CD4-positive, alpha-beta memory T cell (primary cell): Measurements from ENCODE around the gene C22orf23. TPM values are rescaled to one million over a fixed set of nuclear protein-coding genes. Genes with fewer than 3 reads are reported as not detected.

Source experiments
- CTCF ChIA-PET: fragments of 350-600 bp; sonication (Branson Sonifier 250); formaldehyde crosslinking; loops from one replicate; lab custom pipeline; 2021; ENCODE audit warnings: inconsistent platforms; ENCODE audit not compliant: partially characterized antibody; lab: Charles Lee
- POLR2A ChIA-PET: fragments of 350-600 bp; sonication (Branson Sonifier 250); formaldehyde crosslinking; loops from one replicate; lab custom pipeline; 2021; ENCODE audit not compliant: partially characterized antibody; lab: Charles Lee
- DNase-seq, 5 donors: peaks; one replicate each; pipeline versions ENCODE4 v3.0.0 to v3.0.0-alpha.2; 2020 to 2022; ENCODE audit warnings: mixed read lengths in 1 of 5
- H3K27ac ChIP-seq: one replicate; pipeline ENCODE4 v1.7.0; 2013; ENCODE audit warnings: low read depth, low read length
- H3K27me3 ChIP-seq: 2 replicates; pipeline ENCODE4 v1.7.0; 2013; ENCODE audit warnings: mild to moderate bottlenecking, low read length, moderate library complexity; ENCODE audit not compliant: insufficient read depth
- H3K36me3 ChIP-seq: 2 replicates; pipeline ENCODE4 v1.7.0; 2013; ENCODE audit warnings: mild to moderate bottlenecking, low read length, moderate library complexity; ENCODE audit not compliant: insufficient read depth
- H3K4me1 ChIP-seq: 2 replicates; pipeline ENCODE4 v1.7.0; 2013; ENCODE audit warnings: mild to moderate bottlenecking, low read length, moderate library complexity; ENCODE audit not compliant: insufficient read depth
- H3K4me3 ChIP-seq, 2 donors: one replicate each; pipeline ENCODE4 v1.7.0; 2013; ENCODE audit warnings: low read length in 2 of 2, mild to moderate bottlenecking in 1 of 2
- H3K9me3 ChIP-seq, 2 donors: one replicate each; pipeline ENCODE4 v1.7.0; 2013; ENCODE audit warnings: low read length in 2 of 2, control low read depth in 1 of 2; ENCODE audit not compliant: control insufficient read depth in 1 of 2
- H3K27ac Mint-ChIP-seq, 7 donors: one replicate each; pipeline ENCODE4 v1.8.0; 2020 to 2021; ENCODE audit warnings: mixed read lengths in 7 of 7, mild to moderate bottlenecking in 6 of 7, inconsistent platforms in 3 of 7, moderate library complexity in 3 of 7
- H3K27me3 Mint-ChIP-seq, 2 donors: one replicate each; pipeline ENCODE4 v1.8.0; 2020 to 2021; ENCODE audit warnings: mixed read lengths in 2 of 2
- H3K36me3 Mint-ChIP-seq, 2 donors: one replicate each; pipeline ENCODE4 v1.8.0; 2020 to 2021; ENCODE audit warnings: mixed read lengths in 2 of 2, inconsistent platforms in 1 of 2, mild to moderate bottlenecking in 1 of 2
- H3K4me1 Mint-ChIP-seq, 4 donors: one replicate each; pipeline ENCODE4 v1.8.0; 2020 to 2021; ENCODE audit warnings: mixed read lengths in 4 of 4, mild to moderate bottlenecking in 1 of 4
- H3K4me3 Mint-ChIP-seq, 8 donors: one replicate each; pipeline ENCODE4 v1.8.0; 2020 to 2021; ENCODE audit warnings: mixed read lengths in 8 of 8, mild to moderate bottlenecking in 7 of 8, moderate library complexity in 6 of 8, inconsistent platforms in 3 of 8
- H3K9me3 Mint-ChIP-seq, 8 donors: one replicate each; pipeline ENCODE4 v1.8.0; 2020 to 2021; ENCODE audit warnings: mixed read lengths in 8 of 8, mild to moderate bottlenecking in 5 of 8, inconsistent platforms in 3 of 8, moderate library complexity in 1 of 8
- intact Hi-C: fragments of 100-400 bp; cut with micrococcal nuclease; formaldehyde crosslinking; loops from one replicate; pipeline ENCODE4 v1.15.1; 2023
- polyA plus RNA-seq, 2 donors: library from polyadenylated mRNA; unstranded; fragments of 300-500 nt; fragmentation: Illumina TruSeq; gene quantifications; one replicate each; pipeline ENCODE4 v1.2.3, GENCODE V29; 2021
- total RNA-seq, 2 experiments: library from RNA; stranded (reverse); gene quantifications; one replicate each; pipeline ENCODE4 v1.2.3, GENCODE V29; 2021

C22orf23 gene
- total and polyA plus RNA-seq, 4 experiments from 2014 or later: not detected

DNA sequence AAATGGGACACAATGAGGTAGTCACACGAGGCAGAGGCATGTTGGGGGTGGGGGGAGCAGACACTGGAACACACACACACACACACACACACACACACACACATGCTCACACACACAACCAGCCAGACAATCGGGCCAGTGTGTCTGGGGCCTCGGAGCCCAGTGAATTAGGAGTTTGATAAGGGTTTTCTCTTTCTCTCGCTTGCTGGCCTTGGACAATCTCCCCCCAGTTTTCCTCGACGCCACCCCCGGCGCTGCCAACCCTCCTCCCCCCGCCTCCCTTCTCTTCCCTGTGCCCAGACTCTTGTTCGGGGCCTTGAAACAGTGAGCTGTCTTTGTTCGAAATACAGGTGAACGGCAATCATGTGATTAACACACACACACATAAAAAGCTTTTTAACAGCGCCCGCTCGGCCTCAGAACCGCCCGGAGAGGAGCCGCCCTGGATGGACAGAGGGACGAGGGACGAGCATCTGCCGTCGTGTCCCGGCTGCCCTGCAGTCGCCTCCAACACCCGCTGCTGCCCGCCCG, 32.4 kb upstream of the C22orf23 start:
- no peaks in the 10 kb centered on the region for H3K27me3 Mint-ChIP-seq
- Histone ChIP-seq H3K4me1 (no peaks in the 10 kb centered on the region), H3K27ac (no peak overlapping the region), H3K4me3 (no peak overlapping the region), H3K36me3 (no peaks in the 10 kb centered on the region), H3K9me3 (no peaks in the 10 kb centered on the region), H3K27me3 (no peaks in the 10 kb centered on the region)
- ChIA-PET CTCF (no interaction called here), POLR2A (no interaction called here)
- H3K27ac Mint-ChIP-seq: no peak overlapping the region
- H3K36me3 Mint-ChIP-seq: peaks cover 0 to 3% of the 10 kb centered on the region in 2 donors
- no peak for DNase-seq
- H3K4me3 Mint-ChIP-seq: no peak overlapping the region
- intact Hi-C loops: no loop called here
- H3K4me1 Mint-ChIP-seq: no peaks in the 10 kb centered on the region
- H3K9me3 Mint-ChIP-seq: no peaks in the 10 kb centered on the region

DNA sequence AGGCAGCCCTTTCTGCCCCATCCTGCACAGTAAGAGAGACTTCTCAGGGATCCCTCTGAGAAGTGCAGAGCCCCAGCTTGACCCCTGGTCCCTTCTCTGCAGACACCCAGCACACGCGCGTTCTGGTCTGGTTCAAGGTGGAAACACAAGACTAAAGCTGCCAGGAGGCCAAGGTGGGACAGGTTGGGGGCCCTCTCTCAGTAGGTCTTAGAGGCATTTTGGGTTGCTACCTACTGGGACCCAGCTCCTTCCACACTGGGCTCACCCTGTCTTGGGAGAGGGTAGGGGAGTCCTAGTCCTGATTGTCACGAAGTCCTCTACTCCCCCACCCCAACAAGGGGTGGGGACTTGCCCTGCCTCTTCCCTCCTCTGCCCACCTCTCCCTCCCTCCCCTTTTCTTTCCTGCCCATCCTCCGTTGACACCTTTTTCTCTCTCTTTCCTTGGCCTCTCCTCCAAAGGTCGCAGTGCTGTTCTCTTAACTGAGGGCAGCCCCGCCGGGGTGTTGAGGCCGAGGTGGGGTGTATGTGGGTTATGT, 31.7 kb upstream of the C22orf23 start:
- no peaks in the 10 kb centered on the region for H3K4me1 Mint-ChIP-seq
- no peak for DNase-seq
- ChIA-PET CTCF (no interaction called here), POLR2A (no interaction called here)
- intact Hi-C loops: no loop called here
- Histone ChIP-seq H3K9me3 (no peaks in the 10 kb centered on the region), H3K27ac (no peak overlapping the region), H3K27me3 (no peaks in the 10 kb centered on the region), H3K4me1 (no peaks in the 10 kb centered on the region), H3K4me3 (no peak overlapping the region), H3K36me3 (no peaks in the 10 kb centered on the region)
- no peak overlapping the region for H3K4me3 Mint-ChIP-seq
- H3K27ac Mint-ChIP-seq: no peak overlapping the region
- no peaks in the 10 kb centered on the region for H3K9me3 Mint-ChIP-seq
- no peaks in the 10 kb centered on the region for H3K27me3 Mint-ChIP-seq
- H3K36me3 Mint-ChIP-seq: peaks cover 0 to 3% of the 10 kb centered on the region in 2 donors

DNA sequence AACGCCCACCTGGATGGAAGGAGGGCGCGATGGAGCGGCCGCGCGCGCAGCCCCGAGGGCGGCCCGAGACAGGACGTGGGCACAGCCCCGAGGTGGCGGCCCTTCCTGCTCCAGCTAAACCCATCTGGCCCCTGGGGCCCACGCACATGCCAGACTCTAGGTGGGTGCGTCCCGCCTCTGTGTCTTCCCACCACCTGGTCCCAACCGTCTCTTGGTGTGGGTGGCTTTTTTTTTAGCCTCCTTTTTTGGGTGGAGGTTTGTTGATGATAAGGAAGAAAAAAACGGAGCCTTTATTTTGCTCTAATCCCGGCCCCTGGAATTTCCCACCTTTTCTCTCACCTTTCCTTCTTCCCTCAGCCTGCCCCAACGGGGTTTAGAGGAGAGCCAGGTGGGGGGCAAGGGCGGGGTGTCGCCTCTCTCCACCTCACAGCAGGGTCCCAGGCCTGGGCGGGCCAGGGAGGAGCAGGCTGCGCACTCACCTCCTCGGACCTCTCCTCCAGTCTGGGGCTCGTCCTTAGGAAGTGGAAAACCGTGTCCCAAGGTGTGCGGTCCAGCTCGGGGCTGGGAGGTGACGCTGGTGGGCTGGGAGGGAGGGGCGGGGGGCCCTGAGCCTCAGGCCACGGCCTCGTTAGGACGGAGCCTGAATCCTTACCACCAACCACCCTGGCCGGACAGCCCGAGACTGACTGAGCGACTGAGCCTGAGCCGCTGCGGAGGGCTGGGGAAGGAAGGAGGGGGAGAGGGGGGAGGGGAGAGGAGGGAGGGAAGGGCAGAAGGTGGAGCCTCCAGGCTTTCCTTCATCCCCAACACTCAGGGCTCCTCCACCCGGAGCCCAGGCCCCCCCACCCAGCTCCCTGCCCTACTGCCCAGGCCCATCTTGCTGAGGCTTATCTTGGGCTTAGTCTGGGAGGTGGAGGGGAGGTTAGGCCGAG, 30.7 kb upstream of the C22orf23 start, which contains the start of gene SOX10:
SOX10 (minus strand) TSS at position 696 of the 932 bp plus-strand sequence. CDS start 771 bp downstream, outside the sequence.
- Histone ChIP-seq H3K4me1 (no peaks in the 10 kb centered on the region), H3K27me3 (no peaks in the 10 kb centered on the region), H3K27ac (no peak within 1 kb of the TSS), H3K9me3 (no peaks in the 10 kb centered on the region), H3K4me3 (no peak within 1 kb of the TSS), H3K36me3 (no peaks in the 10 kb centered on the region)
- no peaks in the 10 kb centered on the region for H3K4me1 Mint-ChIP-seq
- ChIA-PET POLR2A (no interaction called here), CTCF (no interaction called here)
- no peaks in the 10 kb centered on the region for H3K27me3 Mint-ChIP-seq
- intact Hi-C loops: no loop called here
- H3K36me3 Mint-ChIP-seq: peaks cover 0 to 3% of the 10 kb centered on the region in 2 donors
- H3K4me3 Mint-ChIP-seq: no peak within 1 kb of the TSS
- H3K27ac Mint-ChIP-seq: no peak within 1 kb of the TSS
- DNase-seq: no peak
- H3K9me3 Mint-ChIP-seq: no peaks in the 10 kb centered on the region

DNA sequence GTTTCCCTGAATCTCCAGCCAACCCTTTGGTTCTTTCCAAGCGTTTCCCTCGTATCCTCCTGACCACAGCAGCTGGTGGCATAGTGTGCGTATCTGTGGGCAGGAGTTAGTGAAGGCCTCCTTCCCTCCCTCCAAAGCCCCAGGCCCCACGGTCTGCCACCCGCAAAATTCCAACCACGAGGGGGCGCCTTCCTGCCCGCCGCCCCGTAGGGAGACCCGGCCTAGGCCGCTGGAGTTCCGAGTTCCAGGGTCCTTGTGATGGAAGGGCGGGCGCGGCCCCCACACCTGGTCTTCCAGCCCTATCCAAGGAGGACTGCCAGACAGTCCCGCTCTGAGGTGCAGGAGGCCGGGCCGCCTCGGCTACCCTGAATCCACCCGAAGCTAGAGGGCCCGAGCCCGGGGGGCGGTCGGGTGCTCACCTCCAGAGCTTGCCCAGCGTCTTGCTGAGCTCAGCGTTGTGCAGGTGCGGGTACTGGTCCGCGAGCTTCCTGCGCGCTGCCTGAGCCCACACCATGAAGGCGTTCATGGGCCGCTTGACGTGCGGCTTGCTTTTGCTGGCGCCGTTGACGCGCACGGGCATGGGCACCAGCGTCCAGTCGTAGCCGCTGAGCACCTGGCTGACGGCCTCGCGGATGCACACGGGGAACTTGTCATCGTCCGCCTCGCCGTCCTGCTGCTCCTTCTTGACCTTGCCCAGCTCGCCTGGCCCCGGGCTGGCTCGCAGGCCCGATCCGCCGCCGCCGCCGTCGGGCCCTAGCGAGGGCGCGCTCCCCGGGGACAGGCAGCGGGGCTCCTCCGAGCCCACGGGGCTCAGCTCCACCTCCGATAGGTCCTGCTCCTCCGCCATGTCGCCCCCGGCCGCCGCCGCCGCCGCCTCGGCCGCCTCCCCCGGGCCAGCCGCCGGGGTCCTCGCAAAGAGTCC, 29.8 kb upstream of the C22orf23 start:
- Mint-ChIP-seq H3K4me3 (no peak overlapping the region), H3K27ac (no peak overlapping the region), H3K36me3 (peaks cover 0 to 3% of the 10 kb centered on the region in 2 donors), H3K27me3 (no peaks in the 10 kb centered on the region), H3K4me1 (no peaks in the 10 kb centered on the region), H3K9me3 (no peaks in the 10 kb centered on the region)
- no peak overlapping the region for H3K27ac ChIP-seq
- H3K27me3 ChIP-seq: no peaks in the 10 kb centered on the region
- no peak overlapping the region for H3K4me3 ChIP-seq
- ChIA-PET POLR2A (no interaction called here), CTCF (no interaction called here)
- intact Hi-C loops: no loop called here
- H3K4me1 ChIP-seq: no peaks in the 10 kb centered on the region
- H3K9me3 ChIP-seq: no peaks in the 10 kb centered on the region
- no peaks in the 10 kb centered on the region for H3K36me3 ChIP-seq
- DNase-seq: no peak

- H3K4me3 ChIP-seq: no peak overlapping the region
- Mint-ChIP-seq H3K4me3 (no peak overlapping the region), H3K4me1 (no peaks in the 10 kb centered on the region), H3K27ac (no peak overlapping the region), H3K27me3 (no peaks in the 10 kb centered on the region), H3K9me3 (no peaks in the 10 kb centered on the region), H3K36me3 (peaks cover 0 to 4% of the 10 kb centered on the region in 2 donors)
- no peak overlapping the region for H3K27ac ChIP-seq
- H3K27me3 ChIP-seq: no peaks in the 10 kb centered on the region
- no peaks in the 10 kb centered on the region for H3K4me1 ChIP-seq
- no peaks in the 10 kb centered on the region for H3K9me3 ChIP-seq
- no peaks in the 10 kb centered on the region for H3K36me3 ChIP-seq
- no peak for DNase-seq
- ChIA-PET POLR2A (no interaction called here), CTCF (no interaction called here)
- intact Hi-C loops: no loop called here
These were observed 28.9 kb upstream of the C22orf23 start for GRCh38 chr22:37982151-37982785.

DNA sequence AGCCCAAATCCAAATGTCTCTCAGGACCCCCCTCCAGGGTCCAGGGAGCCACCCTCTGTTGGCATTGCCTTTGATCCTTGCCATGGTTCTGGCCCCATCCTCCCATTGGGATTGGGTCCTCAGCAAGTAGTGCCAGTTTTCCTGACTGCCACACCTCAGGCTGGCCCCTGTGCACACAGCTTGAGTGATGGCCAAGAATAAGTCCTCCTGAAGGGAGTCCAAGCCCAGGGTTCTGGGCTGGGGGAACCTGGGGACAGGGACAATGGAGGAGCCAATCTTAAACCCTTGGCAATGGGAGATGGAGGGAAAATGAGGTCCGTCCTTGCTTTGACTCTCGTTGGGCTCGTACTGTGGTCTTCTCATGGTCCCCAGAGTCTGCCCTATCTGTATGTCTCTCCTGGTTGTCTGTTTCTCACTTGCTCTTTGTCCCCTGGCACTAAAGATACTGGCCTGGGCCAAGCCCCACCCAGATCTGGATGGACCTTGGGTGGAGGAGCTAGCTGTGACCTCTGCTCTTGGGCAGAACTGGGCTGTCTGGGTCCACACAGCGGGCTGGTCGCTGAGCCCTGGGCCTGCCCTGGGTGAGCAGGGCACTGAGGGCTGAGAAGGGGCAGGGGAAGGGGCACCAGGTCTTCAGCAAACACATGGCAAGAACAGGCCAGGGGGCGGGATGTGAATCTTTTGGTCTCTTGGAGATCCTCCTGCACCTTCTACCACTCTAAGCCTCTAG, 28.0 kb upstream of the C22orf23 start:
- Mint-ChIP-seq H3K4me1 (no peaks in the 10 kb centered on the region), H3K9me3 (no peaks in the 10 kb centered on the region), H3K27ac (peak overlapping the region in 1 of 7 donors; percentile 30), H3K36me3 (peaks cover 0 to 4% of the 10 kb centered on the region in 2 donors), H3K4me3 (no peak overlapping the region), H3K27me3 (no peaks in the 10 kb centered on the region)
- CTCF ChIA-PET: no interaction called here
- H3K4me1 ChIP-seq: no peaks in the 10 kb centered on the region
- intact Hi-C loops: no loop called here
- no peak for DNase-seq
- H3K9me3 ChIP-seq: no peaks in the 10 kb centered on the region
- POLR2A ChIA-PET: no interaction called here
- H3K4me3 ChIP-seq: no peak overlapping the region
- H3K27me3 ChIP-seq: no peaks in the 10 kb centered on the region
- no peaks in the 10 kb centered on the region for H3K36me3 ChIP-seq
- no peak overlapping the region for H3K27ac ChIP-seq
